Measurements from ENCODE around the gene SLC25A22.
A peak's percentile ranks its signal among the peaks of the same experiment; 100 is the strongest.

DNA sequence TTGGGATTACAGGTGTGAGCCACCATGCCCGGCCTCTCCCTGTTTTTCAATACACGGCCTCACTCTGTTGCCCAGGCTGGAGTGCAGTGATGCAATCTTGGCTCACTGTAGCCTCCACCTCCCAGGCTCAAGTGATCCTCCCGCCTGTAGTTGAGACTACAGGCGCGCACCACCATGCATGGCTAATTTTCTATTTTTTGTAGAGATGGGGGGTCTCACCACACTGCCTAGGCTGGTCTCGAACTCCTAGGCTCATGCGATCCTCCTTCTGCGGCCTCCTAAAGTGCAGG lies 32.3 kb downstream of the SLC25A22 start:
- TF ChIP-seq CEBPB (IDR thresholded peaks at IDR 0.05) = 0 out of 2 replicates have a peak, but pooled peaks have one; percentile 32
- no peak for TF ChIP-seq FOXM1 (IDR thresholded peaks at IDR 0.05; ENCODE audit: borderline replicate concordance, low read depth)
- no peak for TF ChIP-seq YY1 (IDR thresholded peaks at IDR 0.05; ENCODE audit: low read depth)
- no peak for TF ChIP-seq NFIC (IDR thresholded peaks at IDR 0.05)
- no peak for TF ChIP-seq RAD21 (IDR thresholded peaks at IDR 0.05; ENCODE audit: low read depth)
